ENCODE results near the gene ACTN4.
"Not testable (repeated sequence)": the region's sequence is repeated elsewhere in the genome, so short reads cannot be mapped to it uniquely, and the experiment has no call there.

Gene ACTN4

DNA sequence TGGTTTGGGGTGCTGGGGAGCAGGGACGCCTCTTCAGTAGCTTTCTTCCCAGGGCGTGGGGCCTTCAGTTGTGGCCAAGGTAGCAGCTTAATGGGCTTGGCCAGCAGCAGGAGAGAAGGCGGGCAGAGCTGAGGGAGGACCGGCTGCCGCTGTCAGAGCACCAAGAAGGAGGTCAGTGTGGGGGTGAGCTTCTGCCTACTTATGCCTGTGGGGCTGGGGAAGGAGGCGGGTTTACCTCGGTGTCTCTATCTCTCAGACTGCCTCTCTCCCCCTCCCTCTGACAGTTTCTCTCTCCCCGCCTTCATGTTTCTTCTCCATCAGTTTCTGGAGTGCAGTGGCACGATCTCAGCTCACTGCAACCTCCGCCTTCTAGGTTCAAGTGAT lies 96.8 kb downstream of the ACTN4 start, which contains the start of gene CAPN12:
Gene CAPN12 (minus strand): TSS at position 177 of the 384 bp plus-strand sequence. CDS start 309 bp downstream, outside the sequence.
- no peak for TF ChIP-seq EZH2phosphoT487 (IDR thresholded peaks at IDR 0.05; ENCODE audit: borderline replicate concordance)
- TF ChIP-seq, protein P1, sequence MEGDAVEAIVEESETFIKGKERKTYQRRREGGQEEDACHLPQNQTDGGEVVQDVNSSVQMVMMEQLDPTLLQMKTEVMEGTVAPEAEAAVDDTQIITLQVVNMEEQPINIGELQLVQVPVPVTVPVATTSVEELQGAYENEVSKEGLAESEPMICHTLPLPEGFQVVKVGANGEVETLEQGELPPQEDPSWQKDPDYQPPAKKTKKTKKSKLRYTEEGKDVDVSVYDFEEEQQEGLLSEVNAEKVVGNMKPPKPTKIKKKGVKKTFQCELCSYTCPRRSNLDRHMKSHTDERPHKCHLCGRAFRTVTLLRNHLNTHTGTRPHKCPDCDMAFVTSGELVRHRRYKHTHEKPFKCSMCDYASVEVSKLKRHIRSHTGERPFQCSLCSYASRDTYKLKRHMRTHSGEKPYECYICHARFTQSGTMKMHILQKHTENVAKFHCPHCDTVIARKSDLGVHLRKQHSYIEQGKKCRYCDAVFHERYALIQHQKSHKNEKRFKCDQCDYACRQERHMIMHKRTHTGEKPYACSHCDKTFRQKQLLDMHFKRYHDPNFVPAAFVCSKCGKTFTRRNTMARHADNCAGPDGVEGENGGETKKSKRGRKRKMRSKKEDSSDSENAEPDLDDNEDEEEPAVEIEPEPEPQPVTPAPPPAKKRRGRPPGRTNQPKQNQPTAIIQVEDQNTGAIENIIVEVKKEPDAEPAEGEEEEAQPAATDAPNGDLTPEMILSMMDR (conservative IDR thresholded peaks at IDR 0.05; ENCODE audit: low read length), result no peak
- Histone ChIP-seq H3K4me3 (ENCODE audit: low read length, poor library complexity, severe bottlenecking) (no peak within 1 kb of the TSS), H3F3A (ENCODE audit: low read depth) (no peaks in the 10 kb centered on the region), H3K27me3 (ENCODE audit: insufficient read depth, low read length, poor library complexity, severe bottlenecking) (no peaks in the 10 kb centered on the region), H3K79me2 (ENCODE audit: insufficient read depth, low read length) (no peaks in the 10 kb centered on the region), H3K4me2 (ENCODE audit: low read depth, low read length, poor library complexity, severe bottlenecking) (no peak within 1 kb of the TSS), H3K36me3 (ENCODE audit: insufficient read depth, low read length) (no peaks in the 10 kb centered on the region), H3K9ac (ENCODE audit: low read depth, low read length, poor library complexity, severe bottlenecking) (no peak within 1 kb of the TSS), H3K4me1 (ENCODE audit: insufficient read depth, low read length, poor library complexity, severe bottlenecking) (no peaks in the 10 kb centered on the region), H4K20me1 (ENCODE audit: insufficient read depth, low read length, poor library complexity, severe bottlenecking) (no peaks in the 10 kb centered on the region), H3K9me3 (ENCODE audit: insufficient read depth, low read depth, low read length) (no peaks in the 10 kb centered on the region), H3K9me2 (replicated peaks; ENCODE audit: low read depth, low read length) (no peaks in the 10 kb centered on the region), H2AFZ (ENCODE audit: low read length) (no peak within 1 kb of the TSS)

DNA sequence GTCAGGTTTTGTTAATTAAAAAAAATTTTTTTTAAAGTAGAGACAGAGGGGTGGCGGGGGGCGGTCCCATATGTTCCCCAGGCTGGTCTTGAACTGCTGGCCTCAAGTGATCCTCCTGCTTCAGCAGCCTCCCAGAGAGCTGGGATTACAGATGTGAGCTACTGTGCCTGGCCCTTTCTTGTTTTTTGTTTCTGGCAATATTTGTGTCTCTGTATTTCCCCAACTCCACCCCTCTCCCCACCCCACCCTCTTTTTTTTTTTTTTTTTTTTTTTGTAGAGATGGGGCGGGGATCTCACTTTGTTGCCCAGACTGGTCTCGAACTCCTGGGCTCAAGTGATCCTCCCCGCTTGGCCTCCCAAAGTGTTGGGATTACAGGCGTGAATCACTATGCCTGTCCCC lies 97.4 kb downstream of the ACTN4 start:
- Histone ChIP-seq H3K36me3 (ENCODE audit: insufficient read depth, low read length) (no peaks in the 10 kb centered on the region), H3K27me3 (ENCODE audit: insufficient read depth, low read length, poor library complexity, severe bottlenecking) (no peaks in the 10 kb centered on the region), H4K20me1 (ENCODE audit: insufficient read depth, low read length, poor library complexity, severe bottlenecking) (no peaks in the 10 kb centered on the region), H2AFZ (ENCODE audit: low read length) (no peak overlapping the region), H3K9me3 (ENCODE audit: insufficient read depth, low read depth, low read length) (no peaks in the 10 kb centered on the region), H3K4me3 (ENCODE audit: low read length, poor library complexity, severe bottlenecking) (no peak overlapping the region), H3K4me1 (ENCODE audit: insufficient read depth, low read length, poor library complexity, severe bottlenecking) (no peaks in the 10 kb centered on the region), H3K4me2 (ENCODE audit: low read depth, low read length, poor library complexity, severe bottlenecking) (no peak overlapping the region), H3K79me2 (ENCODE audit: insufficient read depth, low read length) (no peaks in the 10 kb centered on the region), H3F3A (ENCODE audit: low read depth) (no peaks in the 10 kb centered on the region), H3K9ac (ENCODE audit: low read depth, low read length, poor library complexity, severe bottlenecking) (no peak overlapping the region), H3K9me2 (replicated peaks; ENCODE audit: low read depth, low read length) (no peaks in the 10 kb centered on the region)
- TF ChIP-seq, protein P1 (conservative IDR thresholded peaks at IDR 0.05; ENCODE audit: low read length), result no peak

- no peaks in the 10 kb centered on the region for H3K27me3 ChIP-seq (ENCODE audit: insufficient read depth, low read length, poor library complexity, severe bottlenecking)
Measured at GRCh38 chr19:38745316-38745715, 97.9 kb downstream of the ACTN4 start.

GRCh38 chr19:38753783-38754182 lies 106.3 kb downstream of the ACTN4 start:
- H3K9me2 ChIP-seq (replicated peaks; ENCODE audit: low read depth, low read length); H3K9ac ChIP-seq (ENCODE audit: low read depth, low read length, poor library complexity, severe bottlenecking); H4K20me1 ChIP-seq (ENCODE audit: insufficient read depth, low read length, poor library complexity, severe bottlenecking); H3F3A ChIP-seq (ENCODE audit: low read depth); H3K4me2 ChIP-seq (ENCODE audit: low read depth, low read length, poor library complexity, severe bottlenecking); H3K9me3 ChIP-seq (ENCODE audit: insufficient read depth, low read depth, low read length); H3K4me3 ChIP-seq (ENCODE audit: low read length, poor library complexity, severe bottlenecking); H3K4me1 ChIP-seq (ENCODE audit: insufficient read depth, low read length, poor library complexity, severe bottlenecking); H3K36me3 ChIP-seq (ENCODE audit: insufficient read depth, low read length); H2AFZ ChIP-seq (ENCODE audit: low read length); H3K79me2 ChIP-seq (ENCODE audit: insufficient read depth, low read length); H3K27me3 ChIP-seq (ENCODE audit: insufficient read depth, low read length, poor library complexity, severe bottlenecking): not testable (repeated sequence)

More at GRCh38 chr19:38745316-38745715, 97.9 kb downstream of the ACTN4 start:
- H3F3A ChIP-seq (ENCODE audit: low read depth), result no peaks in the 10 kb centered on the region
- H3K9me3 ChIP-seq (ENCODE audit: insufficient read depth, low read depth, low read length), result no peaks in the 10 kb centered on the region
- H3K36me3 ChIP-seq (ENCODE audit: insufficient read depth, low read length), result no peaks in the 10 kb centered on the region
- H3K4me1 ChIP-seq (ENCODE audit: insufficient read depth, low read length, poor library complexity, severe bottlenecking), result no peaks in the 10 kb centered on the region
- no peak overlapping the region for H3K4me3 ChIP-seq (ENCODE audit: low read length, poor library complexity, severe bottlenecking)
- no peaks in the 10 kb centered on the region for H3K9me2 ChIP-seq (replicated peaks; ENCODE audit: low read depth, low read length)
- TF ChIP-seq, protein P1 (conservative IDR thresholded peaks at IDR 0.05; ENCODE audit: low read length), result no peak
- TF ChIP-seq EZH2phosphoT487 (IDR thresholded peaks at IDR 0.05; ENCODE audit: borderline replicate concordance), result no peak
- no peaks in the 10 kb centered on the region for H3K79me2 ChIP-seq (ENCODE audit: insufficient read depth, low read length)
- H3K4me2 ChIP-seq (ENCODE audit: low read depth, low read length, poor library complexity, severe bottlenecking), result no peak overlapping the region
- H3K9ac ChIP-seq (ENCODE audit: low read depth, low read length, poor library complexity, severe bottlenecking), result no peak overlapping the region
- H2AFZ ChIP-seq (ENCODE audit: low read length), result no peak overlapping the region
- no peaks in the 10 kb centered on the region for H4K20me1 ChIP-seq (ENCODE audit: insufficient read depth, low read length, poor library complexity, severe bottlenecking)

DNA sequence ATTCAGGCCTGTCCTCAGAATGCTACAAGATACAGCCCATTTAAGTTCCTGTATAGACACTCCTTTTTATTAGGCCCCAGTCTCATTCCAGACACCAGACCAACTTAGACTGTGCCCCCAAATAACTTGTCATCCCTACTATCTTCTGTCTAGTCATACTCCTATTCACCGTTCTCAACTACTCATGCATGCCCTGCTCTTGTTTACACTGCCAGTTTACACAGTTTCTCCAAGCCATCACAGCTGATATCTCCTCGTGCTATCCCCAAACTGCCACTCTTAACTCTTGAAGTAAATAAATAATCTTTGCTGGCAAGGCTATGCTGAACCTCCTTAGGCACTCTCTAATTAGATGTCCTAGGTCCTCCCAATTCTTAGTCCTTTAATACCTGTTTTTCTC lies 106.7 kb downstream of the ACTN4 start:
- not testable (repeated sequence) for H3K4me3 ChIP-seq (ENCODE audit: low read length, poor library complexity, severe bottlenecking); H3K36me3 ChIP-seq (ENCODE audit: insufficient read depth, low read length); H3K4me2 ChIP-seq (ENCODE audit: low read depth, low read length, poor library complexity, severe bottlenecking); H4K20me1 ChIP-seq (ENCODE audit: insufficient read depth, low read length, poor library complexity, severe bottlenecking); H2AFZ ChIP-seq (ENCODE audit: low read length); H3K4me1 ChIP-seq (ENCODE audit: insufficient read depth, low read length, poor library complexity, severe bottlenecking); H3K27me3 ChIP-seq (ENCODE audit: insufficient read depth, low read length, poor library complexity, severe bottlenecking); H3K9me3 ChIP-seq (ENCODE audit: insufficient read depth, low read depth, low read length); H3F3A ChIP-seq (ENCODE audit: low read depth); H3K9me2 ChIP-seq (replicated peaks; ENCODE audit: low read depth, low read length); H3K9ac ChIP-seq (ENCODE audit: low read depth, low read length, poor library complexity, severe bottlenecking); H3K79me2 ChIP-seq (ENCODE audit: insufficient read depth, low read length)
